ENCODE measurements around the gene SLC66A2.

- no peak for TF ChIP-seq SRSF9 (IDR thresholded peaks at IDR 0.05; ENCODE audit: borderline replicate concordance, insufficient read depth, low read depth, low read length, poor library complexity, severe bottlenecking)
- no peak for TF ChIP-seq ARHGAP35 (CRISPR knock-in tag; IDR thresholded peaks at IDR 0.05; ENCODE audit: borderline replicate concordance)
- no peak for TF ChIP-seq ZNF331 (CRISPR knock-in tag; IDR thresholded peaks at IDR 0.05)
- TF ChIP-seq REST (IDR thresholded peaks at IDR 0.05; ENCODE audit: borderline replicate concordance in 1 of 2, low read depth in 1 of 2, low read length in 2 of 2): no peak
- TF ChIP-seq ZNF441 (CRISPR knock-in tag; IDR thresholded peaks at IDR 0.05; ENCODE audit: borderline replicate concordance): no peak
- no peak for TF ChIP-seq HNRNPH1 (optimal IDR thresholded peaks at IDR 0.05; ENCODE audit: low read depth, low read length)
- TF ChIP-seq CTCF (CRISPR knock-in tag; IDR thresholded peaks at IDR 0.05): no peak
- TF ChIP-seq SIN3B (IDR thresholded peaks at IDR 0.05; ENCODE audit: low read length): no peak
- no peak for TF ChIP-seq ETV6 (CRISPR knock-in tag; conservative IDR thresholded peaks at IDR 0.05)
Measured at GRCh38 chr18:79979843-79980242, 28.4 kb upstream of the SLC66A2 start.
